Uterus (tissue), 2 donors: ENCODE measurements around the gene SLC7A7.

Experiments
- POLR2A ChIP-seq, 2 donors: fragments of 450-650 bp; IDR thresholded peaks; one replicate each; pipeline ENCODE4 v1.6.1; 2016; ENCODE audit warnings: antibody characterized with exemption in 2 of 2, mild to moderate bottlenecking in 1 of 2, moderate library complexity in 1 of 2
- TF ChIP-seq, protein P1 (sequence below), 4 experiments: fragments of 200-600 bp in 2 of 4; fragments of 450-650 bp in 2 of 4; sonication (generic) in 2 of 4; IDR thresholded peaks; one replicate each; pipeline ENCODE4 v1.5.1; 2016 to 2019; ENCODE audit warnings: antibody characterized with exemption in 4 of 4, mild to moderate bottlenecking in 2 of 4, moderate library complexity in 1 of 4

DNA sequence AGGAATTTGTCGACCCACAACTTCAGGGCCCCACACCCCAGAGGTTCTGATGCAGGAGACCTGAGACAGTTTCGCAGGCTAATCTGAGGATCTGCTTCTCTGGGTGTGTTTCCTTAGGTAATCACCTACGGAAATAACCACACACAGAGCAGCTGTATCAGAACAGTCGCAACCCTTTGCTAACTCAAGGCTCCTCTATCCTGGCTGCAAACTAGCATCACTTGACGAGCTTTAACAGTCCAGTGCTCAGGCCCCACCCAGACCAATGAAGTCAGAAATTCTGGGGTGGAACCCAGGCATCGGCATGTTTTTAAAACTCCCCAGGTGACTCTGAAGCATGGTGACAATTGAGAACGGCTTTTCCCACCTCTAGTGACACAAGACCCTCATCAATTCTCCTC lies 20.7 kb downstream of the SLC7A7 start:
- no peak for TF ChIP-seq POLR2A (IDR thresholded peaks at IDR 0.05)
- TF ChIP-seq, protein P1, sequence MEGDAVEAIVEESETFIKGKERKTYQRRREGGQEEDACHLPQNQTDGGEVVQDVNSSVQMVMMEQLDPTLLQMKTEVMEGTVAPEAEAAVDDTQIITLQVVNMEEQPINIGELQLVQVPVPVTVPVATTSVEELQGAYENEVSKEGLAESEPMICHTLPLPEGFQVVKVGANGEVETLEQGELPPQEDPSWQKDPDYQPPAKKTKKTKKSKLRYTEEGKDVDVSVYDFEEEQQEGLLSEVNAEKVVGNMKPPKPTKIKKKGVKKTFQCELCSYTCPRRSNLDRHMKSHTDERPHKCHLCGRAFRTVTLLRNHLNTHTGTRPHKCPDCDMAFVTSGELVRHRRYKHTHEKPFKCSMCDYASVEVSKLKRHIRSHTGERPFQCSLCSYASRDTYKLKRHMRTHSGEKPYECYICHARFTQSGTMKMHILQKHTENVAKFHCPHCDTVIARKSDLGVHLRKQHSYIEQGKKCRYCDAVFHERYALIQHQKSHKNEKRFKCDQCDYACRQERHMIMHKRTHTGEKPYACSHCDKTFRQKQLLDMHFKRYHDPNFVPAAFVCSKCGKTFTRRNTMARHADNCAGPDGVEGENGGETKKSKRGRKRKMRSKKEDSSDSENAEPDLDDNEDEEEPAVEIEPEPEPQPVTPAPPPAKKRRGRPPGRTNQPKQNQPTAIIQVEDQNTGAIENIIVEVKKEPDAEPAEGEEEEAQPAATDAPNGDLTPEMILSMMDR (IDR thresholded peaks at IDR 0.05) = no peak
